Measurements from ENCODE around the gene FHOD3.

DNA sequence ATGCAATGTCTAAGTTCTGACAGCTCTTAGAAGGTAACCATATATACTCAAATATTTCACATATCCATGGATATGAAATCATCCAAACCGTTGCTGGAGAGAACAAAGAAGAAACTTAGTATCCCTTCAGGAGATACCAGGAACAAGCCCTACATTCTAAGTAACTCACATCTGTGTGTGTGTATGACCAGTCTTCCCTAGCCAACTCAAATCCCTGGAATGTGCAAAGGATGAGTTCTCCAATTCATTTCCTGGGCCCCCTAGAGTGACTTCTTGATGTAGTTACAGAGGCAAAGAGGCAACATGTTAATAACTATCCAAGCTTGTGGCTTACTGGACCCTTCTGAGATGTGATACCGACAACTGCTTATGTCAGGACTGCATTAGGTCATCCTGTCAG, 511.2 kb downstream of the FHOD3 start:
- no peak for TF ChIP-seq POLR2A (IDR thresholded peaks at IDR 0.05; ENCODE audit: low read length)
- no peak for TF ChIP-seq GATA1 (IDR thresholded peaks at IDR 0.05; ENCODE audit: low read depth, low read length)
